ENCODE measurements around the gene CDH13. TPM values are rescaled to one million over a fixed set of nuclear protein-coding genes. Genes with fewer than 3 reads are reported as not detected.

CDH13 gene
- total and polyA plus RNA-seq, 3 experiments from 2014 or later = not detected

- Mint-ChIP-seq H3K9me3 (peaks cover 0 to 9% (median 3%) of the 10 kb centered on the region in 5 donors), H3K4me3 (no peak overlapping the region), H3K36me3 (peaks cover 0 to 2% (median 0%) of the 10 kb centered on the region in 3 donors), H3K27me3 (peaks cover 0 to 1% of the 10 kb centered on the region in 2 donors), H3K27ac (no peak overlapping the region), H3K4me1 (no peaks in the 10 kb centered on the region)
- Histone ChIP-seq H3K27ac (ENCODE audit: low read depth, low read length) (no peak overlapping the region), H3K27me3 (ENCODE audit: insufficient read depth, low read length, poor library complexity, severe bottlenecking) (no peaks in the 10 kb centered on the region), H3K36me3 (ENCODE audit: insufficient read depth, low read length) (no peaks in the 10 kb centered on the region), H3K9me3 (ENCODE audit: low read length) (no peaks in the 10 kb centered on the region), H3K4me3 (ENCODE audit: low read length) (no peak overlapping the region), H3K4me1 (ENCODE audit: insufficient read depth, low read length) (no peaks in the 10 kb centered on the region)
- ChIA-PET CTCF (no interaction called here), POLR2A (no interaction called here)
- DNase-seq = no peak
Observed at GRCh38 chr16:83404261-83404660, 777.5 kb downstream of the CDH13 start.

GRCh38 chr16:83407928-83408327, 781.2 kb downstream of the CDH13 start:
- Mint-ChIP-seq H3K27ac (no peak overlapping the region), H3K9me3 (peaks cover 0 to 11% (median 0%) of the 10 kb centered on the region in 5 donors), H3K27me3 (peaks cover 0 to 1% of the 10 kb centered on the region in 2 donors), H3K4me3 (no peak overlapping the region), H3K4me1 (no peaks in the 10 kb centered on the region), H3K36me3 (peaks cover 0 to 2% (median 0%) of the 10 kb centered on the region in 3 donors)
- no peak for DNase-seq
- Histone ChIP-seq H3K4me3 (ENCODE audit: low read length) (no peak overlapping the region), H3K36me3 (ENCODE audit: insufficient read depth, low read length) (no peaks in the 10 kb centered on the region), H3K27me3 (ENCODE audit: insufficient read depth, low read length, poor library complexity, severe bottlenecking) (no peaks in the 10 kb centered on the region), H3K27ac (ENCODE audit: low read depth, low read length) (no peak overlapping the region), H3K9me3 (ENCODE audit: low read length) (no peaks in the 10 kb centered on the region), H3K4me1 (ENCODE audit: insufficient read depth, low read length) (no peaks in the 10 kb centered on the region)
- CTCF ChIA-PET = no interaction called here
- POLR2A ChIA-PET = no interaction called here

- POLR2A ChIA-PET = no interaction called here
- no peak overlapping the region for H3K4me3 Mint-ChIP-seq
- Histone ChIP-seq H3K27ac (ENCODE audit: low read depth, low read length) (no peak overlapping the region), H3K36me3 (ENCODE audit: insufficient read depth, low read length) (no peaks in the 10 kb centered on the region), H3K4me3 (ENCODE audit: low read length) (no peak overlapping the region), H3K27me3 (ENCODE audit: insufficient read depth, low read length, poor library complexity, severe bottlenecking) (no peaks in the 10 kb centered on the region), H3K4me1 (ENCODE audit: insufficient read depth, low read length) (no peaks in the 10 kb centered on the region), H3K9me3 (ENCODE audit: low read length) (no peaks in the 10 kb centered on the region)
- DNase-seq = no peak
- no peaks in the 10 kb centered on the region for H3K4me1 Mint-ChIP-seq
- H3K36me3 Mint-ChIP-seq = peaks cover 0 to 2% (median 0%) of the 10 kb centered on the region in 3 donors
- H3K27ac Mint-ChIP-seq = no peak overlapping the region
- CTCF ChIA-PET = no interaction called here
- H3K9me3 Mint-ChIP-seq = peaks cover 0 to 9% (median 0%) of the 10 kb centered on the region in 5 donors
- peaks cover 0 to 1% of the 10 kb centered on the region in 2 donors for H3K27me3 Mint-ChIP-seq
Observed at GRCh38 chr16:83409347-83409746, 782.6 kb downstream of the CDH13 start.

- no peaks in the 10 kb centered on the region for H3K4me1 Mint-ChIP-seq
- Histone ChIP-seq H3K27ac (ENCODE audit: low read depth, low read length) (no peak overlapping the region), H3K4me3 (ENCODE audit: low read length) (no peak overlapping the region), H3K36me3 (ENCODE audit: insufficient read depth, low read length) (no peaks in the 10 kb centered on the region), H3K27me3 (ENCODE audit: insufficient read depth, low read length, poor library complexity, severe bottlenecking) (no peaks in the 10 kb centered on the region), H3K9me3 (ENCODE audit: low read length) (no peaks in the 10 kb centered on the region), H3K4me1 (ENCODE audit: insufficient read depth, low read length) (no peaks in the 10 kb centered on the region)
- no peak overlapping the region for H3K4me3 Mint-ChIP-seq
- no peak overlapping the region for H3K27ac Mint-ChIP-seq
- DNase-seq = no peak
- peaks cover 0 to 18% (median 0%) of the 10 kb centered on the region in 5 donors for H3K9me3 Mint-ChIP-seq
- CTCF ChIA-PET = no interaction called here
- no peaks in the 10 kb centered on the region for H3K36me3 Mint-ChIP-seq
- H3K27me3 Mint-ChIP-seq = no peaks in the 10 kb centered on the region
- POLR2A ChIA-PET = no interaction called here
Observed at GRCh38 chr16:83418565-83418964, 791.8 kb downstream of the CDH13 start.

GRCh38 chr16:83420206-83420760, 793.5 kb downstream of the CDH13 start:
- Mint-ChIP-seq H3K27me3 (no peaks in the 10 kb centered on the region), H3K4me1 (no peaks in the 10 kb centered on the region), H3K4me3 (no peak overlapping the region), H3K9me3 (peaks cover 0 to 10% (median 0%) of the 10 kb centered on the region in 5 donors), H3K36me3 (no peaks in the 10 kb centered on the region), H3K27ac (no peak overlapping the region)
- no peaks in the 10 kb centered on the region for H3K36me3 ChIP-seq (ENCODE audit: insufficient read depth, low read length)
- no peak for DNase-seq
- H3K4me1 ChIP-seq (ENCODE audit: insufficient read depth, low read length) = no peaks in the 10 kb centered on the region
- CTCF ChIA-PET = no interaction called here
- H3K4me3 ChIP-seq (ENCODE audit: low read length) = no peak overlapping the region
- POLR2A ChIA-PET = no interaction called here
- no peak overlapping the region for H3K27ac ChIP-seq (ENCODE audit: low read depth, low read length)
- H3K9me3 ChIP-seq (ENCODE audit: low read length) = no peaks in the 10 kb centered on the region
- no peaks in the 10 kb centered on the region for H3K27me3 ChIP-seq (ENCODE audit: insufficient read depth, low read length, poor library complexity, severe bottlenecking)

GRCh38 chr16:83433201-83433600, 806.4 kb downstream of the CDH13 start:
- Histone ChIP-seq H3K27me3 (ENCODE audit: insufficient read depth, low read length, poor library complexity, severe bottlenecking) (peaks cover 6% of the 10 kb centered on the region), H3K36me3 (ENCODE audit: insufficient read depth, low read length) (no peaks in the 10 kb centered on the region), H3K4me1 (ENCODE audit: insufficient read depth, low read length) (no peaks in the 10 kb centered on the region), H3K27ac (ENCODE audit: low read depth, low read length) (no peak overlapping the region), H3K4me3 (ENCODE audit: low read length) (no peak overlapping the region), H3K9me3 (ENCODE audit: low read length) (no peaks in the 10 kb centered on the region)
- H3K4me3 Mint-ChIP-seq = no peak overlapping the region
- H3K9me3 Mint-ChIP-seq = peaks cover 2 to 9% (median 4%) of the 10 kb centered on the region in 5 donors
- ChIA-PET CTCF (no interaction called here), POLR2A (no interaction called here)
- no peak overlapping the region for H3K27ac Mint-ChIP-seq
- no peak for DNase-seq
- no peaks in the 10 kb centered on the region for H3K36me3 Mint-ChIP-seq
- no peaks in the 10 kb centered on the region for H3K4me1 Mint-ChIP-seq
- H3K27me3 Mint-ChIP-seq = peaks cover 0 to 1% of the 10 kb centered on the region in 2 donors

GRCh38 chr16:83437036-83437435, 810.3 kb downstream of the CDH13 start:
- DNase-seq = no peak
- Histone ChIP-seq H3K9me3 (ENCODE audit: low read length) (no peaks in the 10 kb centered on the region), H3K4me3 (ENCODE audit: low read length) (no peak overlapping the region), H3K27ac (ENCODE audit: low read depth, low read length) (no peak overlapping the region), H3K27me3 (ENCODE audit: insufficient read depth, low read length, poor library complexity, severe bottlenecking) (no peaks in the 10 kb centered on the region), H3K36me3 (ENCODE audit: insufficient read depth, low read length) (no peaks in the 10 kb centered on the region), H3K4me1 (ENCODE audit: insufficient read depth, low read length) (no peaks in the 10 kb centered on the region)
- H3K4me3 Mint-ChIP-seq = no peak overlapping the region
- CTCF ChIA-PET = no interaction called here
- peaks cover 0 to 4% (median 2%) of the 10 kb centered on the region in 5 donors for H3K9me3 Mint-ChIP-seq
- no peak overlapping the region for H3K27ac Mint-ChIP-seq
- POLR2A ChIA-PET = no interaction called here
- H3K27me3 Mint-ChIP-seq = peaks cover 0 to 5% of the 10 kb centered on the region in 2 donors
- no peaks in the 10 kb centered on the region for H3K4me1 Mint-ChIP-seq
- H3K36me3 Mint-ChIP-seq = no peaks in the 10 kb centered on the region

GRCh38 chr16:83438326-83438725, 811.6 kb downstream of the CDH13 start:
- Mint-ChIP-seq H3K4me1 (no peaks in the 10 kb centered on the region), H3K4me3 (no peak overlapping the region), H3K9me3 (peaks cover 0 to 4% (median 2%) of the 10 kb centered on the region in 5 donors), H3K36me3 (no peaks in the 10 kb centered on the region), H3K27ac (no peak overlapping the region), H3K27me3 (peaks cover 0 to 5% of the 10 kb centered on the region in 2 donors)
- H3K27me3 ChIP-seq (ENCODE audit: insufficient read depth, low read length, poor library complexity, severe bottlenecking) = no peaks in the 10 kb centered on the region
- CTCF ChIA-PET = interaction anchor here (1.2 kb wide), 1 partner anchor 10 kb away, joined by 3 read pairs; no protein-coding TSS in a partner anchor
- no peaks in the 10 kb centered on the region for H3K36me3 ChIP-seq (ENCODE audit: insufficient read depth, low read length)
- POLR2A ChIA-PET = no interaction called here
- DNase-seq = no peak
- no peaks in the 10 kb centered on the region for H3K9me3 ChIP-seq (ENCODE audit: low read length)
- no peak overlapping the region for H3K27ac ChIP-seq (ENCODE audit: low read depth, low read length)
- H3K4me1 ChIP-seq (ENCODE audit: insufficient read depth, low read length) = no peaks in the 10 kb centered on the region
- H3K4me3 ChIP-seq (ENCODE audit: low read length) = no peak overlapping the region
